Effector memory CD4-positive, alpha-beta T cell (primary cell): Measurements from ENCODE around the gene ZNF844.
"Not testable (repeated sequence)": the region's sequence is repeated elsewhere in the genome, so short reads cannot be mapped to it uniquely, and the experiment has no call there.

Experiments used
- DNase-seq, 3 donors: peaks; one replicate each; pipeline ENCODE4 v3.0.0-alpha.2; 2020
- H3K27ac ChIP-seq: 2 replicates; pipeline ENCODE4 v1.7.0; 2013; ENCODE audit warnings: mild to moderate bottlenecking, low read length, moderate library complexity; ENCODE audit not compliant: insufficient read depth, poor library complexity, severe bottlenecking
- H3K27me3 ChIP-seq: replicated peaks from 2 replicates; pipeline ENCODE4 v1.7.0; 2013; ENCODE audit warnings: mild to moderate bottlenecking, low read length; ENCODE audit not compliant: insufficient read depth, control insufficient read depth, poor library complexity, severe bottlenecking
- H3K36me3 ChIP-seq: 2 replicates; pipeline ENCODE4 v1.7.0; 2013; ENCODE audit warnings: mild to moderate bottlenecking, low read length, moderate library complexity; ENCODE audit not compliant: control insufficient read depth, insufficient read depth
- H3K4me1 ChIP-seq: 2 replicates; pipeline ENCODE4 v1.7.0; 2013; ENCODE audit warnings: low read length, mild to moderate bottlenecking; ENCODE audit not compliant: control insufficient read depth, insufficient read depth, poor library complexity, severe bottlenecking
- H3K4me3 ChIP-seq: 2 replicates; pipeline ENCODE4 v1.7.0; 2013; ENCODE audit warnings: low read length, low read depth, mild to moderate bottlenecking; ENCODE audit not compliant: insufficient read depth, poor library complexity, severe bottlenecking
- H3K9me3 ChIP-seq: 2 replicates; pipeline ENCODE4 v1.7.0; 2013; ENCODE audit warnings: mild to moderate bottlenecking, low read length, moderate library complexity; ENCODE audit not compliant: control insufficient read depth

ZNF844 gene

GRCh38 chr19:12052091-12052496 is 12.4 kb upstream of the ZNF844 start:
- Histone ChIP-seq H3K9me3 (no peaks in the 10 kb centered on the region), H3K27me3 (no peaks in the 10 kb centered on the region), H3K27ac (no peak overlapping the region), H3K4me3 (peak overlapping the region; percentile 66), H3K4me1 (peaks cover 8% of the 10 kb centered on the region), H3K36me3 (no peaks in the 10 kb centered on the region)
- no peak for DNase-seq

DNA sequence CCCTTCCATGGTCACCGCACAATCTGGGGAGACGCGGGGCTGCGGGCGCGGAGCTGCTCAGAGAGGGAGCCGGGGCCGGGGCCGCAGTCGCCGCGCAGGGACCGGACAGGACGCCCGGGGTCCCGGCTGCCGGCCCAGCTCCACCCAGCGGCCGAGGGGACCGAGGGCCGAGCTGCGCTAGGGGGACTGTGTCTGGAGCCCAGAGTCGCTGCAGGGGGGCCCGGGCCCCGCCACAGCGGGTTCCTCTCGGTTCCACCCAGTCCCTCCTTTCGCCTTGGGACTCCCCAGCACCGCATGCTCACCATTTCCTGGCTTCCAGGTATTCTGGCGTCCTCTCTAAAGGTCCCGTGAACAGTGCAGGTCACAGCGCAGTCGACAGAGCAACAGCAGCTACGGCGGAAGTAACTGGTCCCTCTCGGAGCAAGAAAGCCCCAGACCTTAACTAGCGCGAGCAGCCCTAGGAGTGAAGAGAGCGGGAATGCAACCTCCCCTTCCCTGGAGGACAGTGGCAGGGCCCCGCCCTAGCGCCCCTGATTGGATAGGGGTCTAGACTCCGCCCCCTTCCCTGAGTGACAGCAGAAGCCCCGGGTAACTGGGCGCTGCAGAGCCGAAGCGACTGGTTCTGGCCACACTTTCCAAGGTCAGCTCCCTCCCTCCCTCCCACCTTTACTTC is 11.9 kb upstream of the ZNF844 start, which contains the start of gene ZNF878:
ZNF878 (minus strand) TSS at position 465 of the 673 bp plus-strand sequence; CDS start at position 305, 160 bp downstream.
- Histone ChIP-seq H3K4me3 (peak within 1 kb of the TSS; percentile 66), H3K9me3 (no peaks in the 10 kb centered on the region), H3K4me1 (peaks cover 8% of the 10 kb centered on the region), H3K36me3 (no peaks in the 10 kb centered on the region), H3K27ac (no peak within 1 kb of the TSS), H3K27me3 (no peaks in the 10 kb centered on the region)
- DNase-seq: peak in 1 of 3 donors; percentile 25

- no peaks in the 10 kb centered on the region for H3K9me3 ChIP-seq
- H3K36me3 ChIP-seq: no peaks in the 10 kb centered on the region
- peaks cover 8% of the 10 kb centered on the region for H3K4me1 ChIP-seq
- H3K4me3 ChIP-seq: no peak overlapping the region
- no peak overlapping the region for H3K27ac ChIP-seq
- no peaks in the 10 kb centered on the region for H3K27me3 ChIP-seq
- no peak for DNase-seq
Observed at GRCh38 chr19:12055784-12056183, 8.7 kb upstream of the ZNF844 start.

DNA sequence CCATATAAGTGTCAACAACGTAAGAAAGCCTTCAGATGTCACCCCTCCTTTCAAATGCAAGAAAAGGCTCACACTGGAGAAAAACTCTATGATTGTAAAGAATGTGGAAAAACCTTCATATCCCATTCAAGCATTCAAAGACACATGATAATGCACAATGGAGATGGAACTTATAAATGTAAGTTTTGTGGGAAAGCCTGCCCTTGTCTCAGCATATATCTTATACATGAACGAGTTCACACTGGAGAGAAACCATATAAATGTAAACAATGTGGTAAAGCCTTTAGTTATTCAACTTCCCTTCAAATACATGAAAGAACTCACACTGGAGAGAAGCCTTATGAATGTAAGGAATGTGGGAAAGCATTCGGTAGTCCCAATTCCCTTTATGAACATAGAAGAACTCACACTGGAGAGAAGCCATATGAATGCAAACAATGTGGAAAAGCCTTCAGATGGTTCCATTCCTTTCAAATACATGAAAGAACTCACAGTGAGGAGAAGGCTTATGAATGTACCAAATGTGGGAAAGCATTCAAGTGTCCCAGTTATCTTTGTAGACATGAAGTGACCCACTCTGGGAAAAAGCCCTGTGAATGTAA is 11.1 kb downstream of the ZNF844 start:
- H3K27ac ChIP-seq: no peak overlapping the region
- peaks cover 63% of the 10 kb centered on the region for H3K9me3 ChIP-seq
- no peak for DNase-seq
- no peaks in the 10 kb centered on the region for H3K27me3 ChIP-seq
- H3K4me1 ChIP-seq: no peaks in the 10 kb centered on the region
- H3K4me3 ChIP-seq: no peak overlapping the region
- peaks cover 31% of the 10 kb centered on the region for H3K36me3 ChIP-seq

GRCh38 chr19:12076331-12076730 is 11.8 kb downstream of the ZNF844 start:
- peaks cover 63% of the 10 kb centered on the region for H3K9me3 ChIP-seq
- not testable (repeated sequence) for H3K27me3 ChIP-seq, DNase-seq, H3K27ac ChIP-seq, H3K4me1 ChIP-seq, H3K4me3 ChIP-seq
- peaks cover 31% of the 10 kb centered on the region for H3K36me3 ChIP-seq

DNA sequence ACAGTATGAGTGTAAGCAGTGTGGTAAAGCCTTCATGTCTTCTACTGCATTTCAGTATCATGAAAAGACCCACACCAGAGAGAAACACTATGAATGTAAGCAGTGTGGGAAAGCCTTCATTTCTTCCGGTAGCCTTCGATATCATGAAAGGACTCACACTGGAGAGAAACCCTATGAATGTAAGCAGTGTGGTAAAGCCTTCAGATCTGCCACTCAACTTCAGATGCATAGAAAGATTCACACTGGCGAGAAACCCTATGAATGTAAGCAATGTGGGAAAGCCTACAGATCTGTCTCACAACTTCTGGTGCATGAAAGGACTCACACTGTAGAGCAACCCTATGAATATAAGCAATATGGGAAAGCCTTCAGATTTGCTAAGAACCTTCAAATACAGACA is 12.8 kb downstream of the ZNF844 start:
- Histone ChIP-seq H3K27me3 (no peaks in the 10 kb centered on the region), H3K36me3 (peaks cover 31% of the 10 kb centered on the region), H3K4me3 (no peak overlapping the region), H3K9me3 (peaks cover 63% of the 10 kb centered on the region), H3K4me1 (no peaks in the 10 kb centered on the region), H3K27ac (no peak overlapping the region)
- no peak for DNase-seq

- H3K27ac ChIP-seq, H3K27me3 ChIP-seq, H3K4me1 ChIP-seq, H3K4me3 ChIP-seq, DNase-seq, H3K36me3 ChIP-seq: not testable (repeated sequence)
- peaks cover 15% of the 10 kb centered on the region for H3K9me3 ChIP-seq
Observed at GRCh38 chr19:12083336-12083735, 18.8 kb downstream of the ZNF844 start.

- no peak overlapping the region for H3K4me3 ChIP-seq
- H3K4me1 ChIP-seq: no peaks in the 10 kb centered on the region
- no peaks in the 10 kb centered on the region for H3K36me3 ChIP-seq
- DNase-seq: no peak
- H3K27ac ChIP-seq: no peak overlapping the region
- no peaks in the 10 kb centered on the region for H3K27me3 ChIP-seq
- peaks cover 4% of the 10 kb centered on the region for H3K9me3 ChIP-seq
Observed at GRCh38 chr19:12085074-12085818, 20.7 kb downstream of the ZNF844 start.

GRCh38 chr19:12090807-12091206 is 26.3 kb downstream of the ZNF844 start:
- DNase-seq: peak; percentile 3 to 27 (median 6)
- Histone ChIP-seq H3K4me1 (peaks cover 5% of the 10 kb centered on the region), H3K27ac (no peak overlapping the region), H3K36me3 (no peaks in the 10 kb centered on the region), H3K27me3 (no peaks in the 10 kb centered on the region), H3K4me3 (no peak overlapping the region), H3K9me3 (no peaks in the 10 kb centered on the region)
